HEK293 (cell line): ENCODE results near the gene RAB11A.

Source experiments
- GFI1B ChIP-seq: fragments of 450-650 bp; formaldehyde crosslinking; IDR thresholded peaks from 2 replicates; pipeline ENCODE4 v1.5.1; 2016; ENCODE audit warnings: missing biosample characterization, missing genetic modification characterization
- GLI4 ChIP-seq: fragments of 450-650 bp; formaldehyde crosslinking; IDR thresholded peaks from 2 replicates; pipeline ENCODE4 v1.5.1; 2016; ENCODE audit warnings: missing biosample characterization, missing genetic modification characterization
- GLIS1 ChIP-seq: fragments of 450-650 bp; formaldehyde crosslinking; IDR thresholded peaks from 2 replicates; pipeline ENCODE4 v1.5.1; 2016; ENCODE audit warnings: missing biosample characterization, missing genetic modification characterization
- IKZF3 ChIP-seq: fragments of 450-650 bp; IDR thresholded peaks from 2 replicates; pipeline ENCODE4 v1.5.0; 2018; ENCODE audit warnings: missing biosample characterization, mild to moderate bottlenecking, missing genetic modification characterization, moderate library complexity
- KLF7 ChIP-seq: fragments of 450-650 bp; formaldehyde crosslinking; IDR thresholded peaks from 2 replicates; pipeline ENCODE4 v1.5.1; 2016; ENCODE audit warnings: missing biosample characterization, missing genetic modification characterization, borderline replicate concordance
- KLF9 ChIP-seq: fragments of 450-650 bp; formaldehyde crosslinking; IDR thresholded peaks from 2 replicates; pipeline ENCODE4 v1.5.1; 2016; ENCODE audit warnings: missing biosample characterization, missing genetic modification characterization, low read depth
- MYNN ChIP-seq: fragments of 450-650 bp; formaldehyde crosslinking; IDR thresholded peaks from 2 replicates; pipeline ENCODE4 v1.5.1; 2016; ENCODE audit warnings: missing biosample characterization, missing genetic modification characterization, borderline replicate concordance
- TCF7L2 ChIP-seq: IDR thresholded peaks from 2 replicates; pipeline ENCODE4 v1.6.1; 2011; ENCODE audit warnings: low read depth, mild to moderate bottlenecking, inconsistent platforms, low read length, moderate library complexity, borderline replicate concordance
- ZEB2 ChIP-seq: fragments of 450-650 bp; formaldehyde crosslinking; IDR thresholded peaks from 2 replicates; pipeline ENCODE4 v1.5.1; 2016; ENCODE audit warnings: missing biosample characterization, missing genetic modification characterization
- ZNF138 ChIP-seq: fragments of 450-650 bp; formaldehyde crosslinking; IDR thresholded peaks from 2 replicates; pipeline ENCODE4 v1.5.1; 2016; ENCODE audit warnings: missing biosample characterization, missing genetic modification characterization, borderline replicate concordance
- ZNF146 ChIP-seq: fragments of 450-650 bp; formaldehyde crosslinking; IDR thresholded peaks from 2 replicates; pipeline ENCODE4 v1.5.1; 2016; ENCODE audit warnings: missing biosample characterization, missing genetic modification characterization
- ZNF157 ChIP-seq: fragments of 450-650 bp; formaldehyde crosslinking; IDR thresholded peaks from 2 replicates; pipeline ENCODE4 v1.5.1; 2016; ENCODE audit warnings: missing biosample characterization, missing genetic modification characterization
- ZNF221 ChIP-seq: fragments of 450-650 bp; formaldehyde crosslinking; IDR thresholded peaks from 2 replicates; pipeline ENCODE4 v1.5.1; 2017; ENCODE audit warnings: missing biosample characterization, missing genetic modification characterization, borderline replicate concordance
- ZNF280C ChIP-seq: fragments of 450-650 bp; formaldehyde crosslinking; IDR thresholded peaks from 2 replicates; pipeline ENCODE4 v1.5.1; 2016; ENCODE audit warnings: missing biosample characterization, missing genetic modification characterization
- ZNF292 ChIP-seq: fragments of 450-650 bp; formaldehyde crosslinking; IDR thresholded peaks from 2 replicates; pipeline ENCODE4 v1.5.1; 2016; ENCODE audit warnings: low read depth, missing biosample characterization, missing genetic modification characterization, borderline replicate concordance
- ZNF335 ChIP-seq: fragments of 450-650 bp; formaldehyde crosslinking; conservative IDR thresholded peaks from 2 replicates; pipeline ENCODE4 v1.5.1; 2016; ENCODE audit warnings: missing biosample characterization, missing genetic modification characterization
- ZNF433 ChIP-seq: fragments of 450-650 bp; formaldehyde crosslinking; IDR thresholded peaks from 2 replicates; pipeline ENCODE4 v1.5.1; 2016; ENCODE audit warnings: missing biosample characterization, missing genetic modification characterization, low read depth
- ZNF473 ChIP-seq: fragments of 450-650 bp; formaldehyde crosslinking; IDR thresholded peaks from 2 replicates; pipeline ENCODE4 v1.5.1; 2017; ENCODE audit warnings: missing biosample characterization, missing genetic modification characterization
- ZNF48 ChIP-seq: fragments of 450-650 bp; formaldehyde crosslinking; IDR thresholded peaks from 2 replicates; pipeline ENCODE4 v1.5.1; 2016; ENCODE audit warnings: missing biosample characterization, missing genetic modification characterization
- ZNF521 ChIP-seq: fragments of 450-650 bp; formaldehyde crosslinking; IDR thresholded peaks from 2 replicates; pipeline ENCODE4 v1.5.1; 2017; ENCODE audit warnings: missing biosample characterization, mild to moderate bottlenecking, missing genetic modification characterization
- ZNF560 ChIP-seq: fragments of 450-650 bp; formaldehyde crosslinking; IDR thresholded peaks from 2 replicates; pipeline ENCODE4 v1.5.1; 2017; ENCODE audit warnings: missing biosample characterization, missing genetic modification characterization, borderline replicate concordance
- ZNF571 ChIP-seq: fragments of 450-650 bp; formaldehyde crosslinking; IDR thresholded peaks from 2 replicates; pipeline ENCODE4 v1.5.0; 2017; ENCODE audit warnings: missing biosample characterization, missing genetic modification characterization
- ZNF768 ChIP-seq: fragments of 450-650 bp; formaldehyde crosslinking; IDR thresholded peaks from 2 replicates; pipeline ENCODE4 v1.5.1; 2018; ENCODE audit warnings: missing biosample characterization, mild to moderate bottlenecking, missing genetic modification characterization
- ZNF777 ChIP-seq: fragments of 450-650 bp; formaldehyde crosslinking; IDR thresholded peaks from 2 replicates; pipeline ENCODE4 v1.5.1; 2017; ENCODE audit warnings: missing biosample characterization, missing genetic modification characterization, borderline replicate concordance
- ZNF791 ChIP-seq: fragments of 450-650 bp; formaldehyde crosslinking; IDR thresholded peaks from 2 replicates; pipeline ENCODE4 v1.5.1; 2016; ENCODE audit warnings: missing biosample characterization, missing genetic modification characterization
- ZNF843 ChIP-seq: fragments of 450-650 bp; formaldehyde crosslinking; IDR thresholded peaks from 2 replicates; pipeline ENCODE4 v1.5.1; 2016; ENCODE audit warnings: missing biosample characterization, missing genetic modification characterization
- TF ChIP-seq, protein P1 (sequence below): fragments of 450-650 bp; formaldehyde crosslinking; IDR thresholded peaks from 2 replicates; pipeline ENCODE4 v1.5.1; 2017; ENCODE audit warnings: missing biosample characterization, missing genetic modification characterization
- TF ChIP-seq, protein P2 (sequence below): fragments of 450-650 bp; formaldehyde crosslinking; IDR thresholded peaks from 2 replicates; pipeline ENCODE4 v1.5.1; 2016; ENCODE audit warnings: missing biosample characterization, missing genetic modification characterization, borderline replicate concordance
- TF ChIP-seq, protein P3 (sequence below): fragments of 450-650 bp; IDR thresholded peaks from 2 replicates; pipeline ENCODE4 v1.5.1; 2018; ENCODE audit warnings: missing biosample characterization, mild to moderate bottlenecking, missing genetic modification characterization

The RAB11A gene

GRCh38 chr15:65869954-65870871 lies 922 bp downstream of the RAB11A start (continued):
- TF ChIP-seq, protein P1, sequence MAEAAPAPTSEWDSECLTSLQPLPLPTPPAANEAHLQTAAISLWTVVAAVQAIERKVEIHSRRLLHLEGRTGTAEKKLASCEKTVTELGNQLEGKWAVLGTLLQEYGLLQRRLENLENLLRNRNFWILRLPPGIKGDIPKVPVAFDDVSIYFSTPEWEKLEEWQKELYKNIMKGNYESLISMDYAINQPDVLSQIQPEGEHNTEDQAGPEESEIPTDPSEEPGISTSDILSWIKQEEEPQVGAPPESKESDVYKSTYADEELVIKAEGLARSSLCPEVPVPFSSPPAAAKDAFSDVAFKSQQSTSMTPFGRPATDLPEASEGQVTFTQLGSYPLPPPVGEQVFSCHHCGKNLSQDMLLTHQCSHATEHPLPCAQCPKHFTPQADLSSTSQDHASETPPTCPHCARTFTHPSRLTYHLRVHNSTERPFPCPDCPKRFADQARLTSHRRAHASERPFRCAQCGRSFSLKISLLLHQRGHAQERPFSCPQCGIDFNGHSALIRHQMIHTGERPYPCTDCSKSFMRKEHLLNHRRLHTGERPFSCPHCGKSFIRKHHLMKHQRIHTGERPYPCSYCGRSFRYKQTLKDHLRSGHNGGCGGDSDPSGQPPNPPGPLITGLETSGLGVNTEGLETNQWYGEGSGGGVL (tag by site-specific recombination), result peak; percentile 93
- TF ChIP-seq ZNF473 (tag by site-specific recombination) (no peak), KLF9 (tag by site-specific recombination) (no peak), ZNF560 (no peak), ZNF221 (tag by site-specific recombination) (no peak), ZNF48 (no peak), ZNF335 (peak; percentile 39), ZNF791 (tag by site-specific recombination) (no peak), ZNF146 (tag by site-specific recombination) (no peak), ZNF777 (tag by site-specific recombination) (no peak), ZEB2 (tag by site-specific recombination) (no peak), GLIS1 (tag by site-specific recombination) (peak; percentile 21; the same call in 1 of the 2 replicates), GLI4 (tag by site-specific recombination) (no peak), ZNF433 (tag by site-specific recombination) (no peak), ZNF843 (tag by site-specific recombination) (no peak), IKZF3 (tag by site-specific recombination) (peak; percentile 88), ZNF280C (tag by site-specific recombination) (no peak), ZNF571 (no peak), ZNF157 (tag by site-specific recombination) (no peak), ZNF521 (tag by site-specific recombination) (no peak), TCF7L2 (no peak), ZNF768 (no peak), KLF7 (no peak), ZNF138 (tag by site-specific recombination) (no peak), GFI1B (tag by site-specific recombination) (no peak), MYNN (tag by site-specific recombination) (no peak), ZNF292 (no peak)
- TF ChIP-seq, protein P2, sequence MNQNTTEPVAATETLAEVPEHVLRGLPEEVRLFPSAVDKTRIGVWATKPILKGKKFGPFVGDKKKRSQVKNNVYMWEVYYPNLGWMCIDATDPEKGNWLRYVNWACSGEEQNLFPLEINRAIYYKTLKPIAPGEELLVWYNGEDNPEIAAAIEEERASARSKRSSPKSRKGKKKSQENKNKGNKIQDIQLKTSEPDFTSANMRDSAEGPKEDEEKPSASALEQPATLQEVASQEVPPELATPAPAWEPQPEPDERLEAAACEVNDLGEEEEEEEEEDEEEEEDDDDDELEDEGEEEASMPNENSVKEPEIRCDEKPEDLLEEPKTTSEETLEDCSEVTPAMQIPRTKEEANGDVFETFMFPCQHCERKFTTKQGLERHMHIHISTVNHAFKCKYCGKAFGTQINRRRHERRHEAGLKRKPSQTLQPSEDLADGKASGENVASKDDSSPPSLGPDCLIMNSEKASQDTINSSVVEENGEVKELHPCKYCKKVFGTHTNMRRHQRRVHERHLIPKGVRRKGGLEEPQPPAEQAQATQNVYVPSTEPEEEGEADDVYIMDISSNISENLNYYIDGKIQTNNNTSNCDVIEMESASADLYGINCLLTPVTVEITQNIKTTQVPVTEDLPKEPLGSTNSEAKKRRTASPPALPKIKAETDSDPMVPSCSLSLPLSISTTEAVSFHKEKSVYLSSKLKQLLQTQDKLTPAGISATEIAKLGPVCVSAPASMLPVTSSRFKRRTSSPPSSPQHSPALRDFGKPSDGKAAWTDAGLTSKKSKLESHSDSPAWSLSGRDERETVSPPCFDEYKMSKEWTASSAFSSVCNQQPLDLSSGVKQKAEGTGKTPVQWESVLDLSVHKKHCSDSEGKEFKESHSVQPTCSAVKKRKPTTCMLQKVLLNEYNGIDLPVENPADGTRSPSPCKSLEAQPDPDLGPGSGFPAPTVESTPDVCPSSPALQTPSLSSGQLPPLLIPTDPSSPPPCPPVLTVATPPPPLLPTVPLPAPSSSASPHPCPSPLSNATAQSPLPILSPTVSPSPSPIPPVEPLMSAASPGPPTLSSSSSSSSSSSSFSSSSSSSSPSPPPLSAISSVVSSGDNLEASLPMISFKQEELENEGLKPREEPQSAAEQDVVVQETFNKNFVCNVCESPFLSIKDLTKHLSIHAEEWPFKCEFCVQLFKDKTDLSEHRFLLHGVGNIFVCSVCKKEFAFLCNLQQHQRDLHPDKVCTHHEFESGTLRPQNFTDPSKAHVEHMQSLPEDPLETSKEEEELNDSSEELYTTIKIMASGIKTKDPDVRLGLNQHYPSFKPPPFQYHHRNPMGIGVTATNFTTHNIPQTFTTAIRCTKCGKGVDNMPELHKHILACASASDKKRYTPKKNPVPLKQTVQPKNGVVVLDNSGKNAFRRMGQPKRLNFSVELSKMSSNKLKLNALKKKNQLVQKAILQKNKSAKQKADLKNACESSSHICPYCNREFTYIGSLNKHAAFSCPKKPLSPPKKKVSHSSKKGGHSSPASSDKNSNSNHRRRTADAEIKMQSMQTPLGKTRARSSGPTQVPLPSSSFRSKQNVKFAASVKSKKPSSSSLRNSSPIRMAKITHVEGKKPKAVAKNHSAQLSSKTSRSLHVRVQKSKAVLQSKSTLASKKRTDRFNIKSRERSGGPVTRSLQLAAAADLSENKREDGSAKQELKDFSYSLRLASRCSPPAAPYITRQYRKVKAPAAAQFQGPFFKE (tag by site-specific recombination), result no peak
- TF ChIP-seq, protein P3, sequence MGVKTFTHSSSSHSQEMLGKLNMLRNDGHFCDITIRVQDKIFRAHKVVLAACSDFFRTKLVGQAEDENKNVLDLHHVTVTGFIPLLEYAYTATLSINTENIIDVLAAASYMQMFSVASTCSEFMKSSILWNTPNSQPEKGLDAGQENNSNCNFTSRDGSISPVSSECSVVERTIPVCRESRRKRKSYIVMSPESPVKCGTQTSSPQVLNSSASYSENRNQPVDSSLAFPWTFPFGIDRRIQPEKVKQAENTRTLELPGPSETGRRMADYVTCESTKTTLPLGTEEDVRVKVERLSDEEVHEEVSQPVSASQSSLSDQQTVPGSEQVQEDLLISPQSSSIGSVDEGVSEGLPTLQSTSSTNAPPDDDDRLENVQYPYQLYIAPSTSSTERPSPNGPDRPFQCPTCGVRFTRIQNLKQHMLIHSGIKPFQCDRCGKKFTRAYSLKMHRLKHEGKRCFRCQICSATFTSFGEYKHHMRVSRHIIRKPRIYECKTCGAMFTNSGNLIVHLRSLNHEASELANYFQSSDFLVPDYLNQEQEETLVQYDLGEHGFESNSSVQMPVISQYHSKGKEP (tag by site-specific recombination), result 0 out of 2 replicates have a peak, but pooled peaks have one; percentile 47
